ENCODE measurements around the gene METTL4.

Gene METTL4

GRCh38 chr18:2536493-2536892 is 34.8 kb downstream of the METTL4 start:
- TF ChIP-seq ZFP3 (CRISPR knock-in tag; IDR thresholded peaks at IDR 0.05) (no peak), ZNF8 (CRISPR knock-in tag; IDR thresholded peaks at IDR 0.05) (no peak), ZNF565 (CRISPR knock-in tag; conservative IDR thresholded peaks at IDR 0.05; ENCODE audit: low read depth) (no peak), TSHZ2 (CRISPR knock-in tag; IDR thresholded peaks at IDR 0.05) (no peak), ISL1 (CRISPR knock-in tag; IDR thresholded peaks at IDR 0.05) (no peak), OSR1 (CRISPR knock-in tag; IDR thresholded peaks at IDR 0.05) (no peak), SNAI2 (CRISPR knock-in tag; IDR thresholded peaks at IDR 0.05) (no peak), ZC3H10 (CRISPR knock-in tag; IDR thresholded peaks at IDR 0.05) (no peak), CSRNP3 (CRISPR knock-in tag; IDR thresholded peaks at IDR 0.05) (no peak)
- no peak for ATAC-seq

- TF ChIP-seq TOX (CRISPR knock-in tag; IDR thresholded peaks at IDR 0.05; ENCODE audit: borderline replicate concordance): no peak
- TF ChIP-seq ARNTL (CRISPR knock-in tag; IDR thresholded peaks at IDR 0.05; ENCODE audit: borderline replicate concordance, low read depth): no peak
- TF ChIP-seq RARB (CRISPR knock-in tag; IDR thresholded peaks at IDR 0.05): no peak
- TF ChIP-seq ZFP3 (CRISPR knock-in tag; IDR thresholded peaks at IDR 0.05): no peak
- no peak for TF ChIP-seq BACH2 (CRISPR knock-in tag; IDR thresholded peaks at IDR 0.05; ENCODE audit: borderline replicate concordance)
- no peak for TF ChIP-seq PATZ1 (CRISPR knock-in tag; IDR thresholded peaks at IDR 0.05; ENCODE audit: borderline replicate concordance)
- no peak for ATAC-seq
These were observed 35.2 kb downstream of the METTL4 start for GRCh38 chr18:2536063-2536462.

- TF ChIP-seq RARB (CRISPR knock-in tag; IDR thresholded peaks at IDR 0.05): no peak
- TF ChIP-seq ISL1 (CRISPR knock-in tag; IDR thresholded peaks at IDR 0.05): no peak
- no peak for TF ChIP-seq ARNTL (CRISPR knock-in tag; IDR thresholded peaks at IDR 0.05; ENCODE audit: borderline replicate concordance, low read depth)
- TF ChIP-seq SNAI2 (CRISPR knock-in tag; IDR thresholded peaks at IDR 0.05): no peak
- no peak for TF ChIP-seq OSR1 (CRISPR knock-in tag; IDR thresholded peaks at IDR 0.05)
- TF ChIP-seq POU6F1 (CRISPR knock-in tag; IDR thresholded peaks at IDR 0.05; ENCODE audit: borderline replicate concordance, low read depth): no peak
- no peak for TF ChIP-seq ZFP30 (CRISPR knock-in tag; IDR thresholded peaks at IDR 0.05)
- TF ChIP-seq CSRNP3 (CRISPR knock-in tag; IDR thresholded peaks at IDR 0.05): no peak
- TF ChIP-seq TSHZ2 (CRISPR knock-in tag; IDR thresholded peaks at IDR 0.05): no peak
- TF ChIP-seq GLIS3 (CRISPR knock-in tag; IDR thresholded peaks at IDR 0.05): no peak
- TF ChIP-seq CREB5 (CRISPR knock-in tag; IDR thresholded peaks at IDR 0.05; ENCODE audit: low read depth): no peak
- no peak for TF ChIP-seq ESRRG (CRISPR knock-in tag; IDR thresholded peaks at IDR 0.05)
- TF ChIP-seq ZNF8 (CRISPR knock-in tag; IDR thresholded peaks at IDR 0.05): no peak
- no peak for TF ChIP-seq TCF4 (CRISPR knock-in tag; IDR thresholded peaks at IDR 0.05; ENCODE audit: borderline replicate concordance)
- TF ChIP-seq ZNF565 (CRISPR knock-in tag; conservative IDR thresholded peaks at IDR 0.05; ENCODE audit: low read depth): no peak
- TF ChIP-seq TOX (CRISPR knock-in tag; IDR thresholded peaks at IDR 0.05; ENCODE audit: borderline replicate concordance): no peak
- TF ChIP-seq PPARA (CRISPR knock-in tag; IDR thresholded peaks at IDR 0.05; ENCODE audit: borderline replicate concordance): no peak
- no peak for ATAC-seq
These were observed 35.8 kb downstream of the METTL4 start for GRCh38 chr18:2535419-2535910.
